Choroid plexus epithelial cell (primary cell): ENCODE results near the gene ABHD14A.
A peak's percentile ranks its signal among the peaks of the same experiment; 100 is the strongest.
"Not testable (repeated sequence)": the region's sequence is repeated elsewhere in the genome, so short reads cannot be mapped to it uniquely, and the experiment has no call there.

Source experiments
- DNase-seq: peaks from one replicate; pipeline ENCODE4 v3.0.0-alpha.2; 2010; ENCODE audit warnings: low read depth
- H3K4me3 ChIP-seq: 2 replicates; pipeline ENCODE4 v1.5.1; 2011; ENCODE audit warnings: low read depth, mild to moderate bottlenecking, control low read depth, low read length, moderate library complexity
- TF ChIP-seq, protein P1 (sequence below): conservative IDR thresholded peaks from 2 replicates; pipeline ENCODE4 v1.5.1; 2011; ENCODE audit warnings: low read depth, mild to moderate bottlenecking, control low read depth, inconsistent platforms, low read length, moderate library complexity

ABHD14A gene

GRCh38 chr3:51974963-51975851 lies at the start of gene ABHD14A:
ABHD14A (plus strand) TSS chr3:51975064; CDS start chr3:51975136, 72 bp downstream.
- peak within 1 kb of the TSS; percentile 86 for H3K4me3 ChIP-seq
- TF ChIP-seq, protein P1, sequence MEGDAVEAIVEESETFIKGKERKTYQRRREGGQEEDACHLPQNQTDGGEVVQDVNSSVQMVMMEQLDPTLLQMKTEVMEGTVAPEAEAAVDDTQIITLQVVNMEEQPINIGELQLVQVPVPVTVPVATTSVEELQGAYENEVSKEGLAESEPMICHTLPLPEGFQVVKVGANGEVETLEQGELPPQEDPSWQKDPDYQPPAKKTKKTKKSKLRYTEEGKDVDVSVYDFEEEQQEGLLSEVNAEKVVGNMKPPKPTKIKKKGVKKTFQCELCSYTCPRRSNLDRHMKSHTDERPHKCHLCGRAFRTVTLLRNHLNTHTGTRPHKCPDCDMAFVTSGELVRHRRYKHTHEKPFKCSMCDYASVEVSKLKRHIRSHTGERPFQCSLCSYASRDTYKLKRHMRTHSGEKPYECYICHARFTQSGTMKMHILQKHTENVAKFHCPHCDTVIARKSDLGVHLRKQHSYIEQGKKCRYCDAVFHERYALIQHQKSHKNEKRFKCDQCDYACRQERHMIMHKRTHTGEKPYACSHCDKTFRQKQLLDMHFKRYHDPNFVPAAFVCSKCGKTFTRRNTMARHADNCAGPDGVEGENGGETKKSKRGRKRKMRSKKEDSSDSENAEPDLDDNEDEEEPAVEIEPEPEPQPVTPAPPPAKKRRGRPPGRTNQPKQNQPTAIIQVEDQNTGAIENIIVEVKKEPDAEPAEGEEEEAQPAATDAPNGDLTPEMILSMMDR, result no peak
- DNase-seq, result peak; percentile 68

- TF ChIP-seq, protein P1, result no peak
- H3K4me3 ChIP-seq, result no peak overlapping the region
- DNase-seq, result no peak
Observed at GRCh38 chr3:51927061-51927977, 47.5 kb upstream of the ABHD14A start.

GRCh38 chr3:51928438-51928837 lies 46.4 kb upstream of the ABHD14A start:
- no peak for DNase-seq
- H3K4me3 ChIP-seq, result no peak overlapping the region
- TF ChIP-seq, protein P1, result no peak

- not testable (repeated sequence) for DNase-seq, H3K4me3 ChIP-seq
Observed at GRCh38 chr3:51928981-51929380, 45.9 kb upstream of the ABHD14A start.

GRCh38 chr3:51929420-51930003 lies 45.4 kb upstream of the ABHD14A start:
- TF ChIP-seq, protein P1, result no peak
- DNase-seq, result peak; percentile 14
- H3K4me3 ChIP-seq, result no peak overlapping the region

- TF ChIP-seq, protein P1, result no peak
- H3K4me3 ChIP-seq, result no peak overlapping the region
- no peak for DNase-seq
Observed at GRCh38 chr3:51930439-51930838, 44.4 kb upstream of the ABHD14A start.

- DNase-seq, result no peak
- TF ChIP-seq, protein P1, result no peak
- H3K4me3 ChIP-seq, result no peak overlapping the region
Observed at GRCh38 chr3:51931756-51932155, 43.1 kb upstream of the ABHD14A start.
